Measurements from ENCODE around the gene HCN4. TPM values are rescaled to one million over a fixed set of nuclear protein-coding genes. Genes with fewer than 3 reads are reported as not detected.

HCN4 gene
- total and polyA plus RNA-seq, 10 donors, result not detected

DNA sequence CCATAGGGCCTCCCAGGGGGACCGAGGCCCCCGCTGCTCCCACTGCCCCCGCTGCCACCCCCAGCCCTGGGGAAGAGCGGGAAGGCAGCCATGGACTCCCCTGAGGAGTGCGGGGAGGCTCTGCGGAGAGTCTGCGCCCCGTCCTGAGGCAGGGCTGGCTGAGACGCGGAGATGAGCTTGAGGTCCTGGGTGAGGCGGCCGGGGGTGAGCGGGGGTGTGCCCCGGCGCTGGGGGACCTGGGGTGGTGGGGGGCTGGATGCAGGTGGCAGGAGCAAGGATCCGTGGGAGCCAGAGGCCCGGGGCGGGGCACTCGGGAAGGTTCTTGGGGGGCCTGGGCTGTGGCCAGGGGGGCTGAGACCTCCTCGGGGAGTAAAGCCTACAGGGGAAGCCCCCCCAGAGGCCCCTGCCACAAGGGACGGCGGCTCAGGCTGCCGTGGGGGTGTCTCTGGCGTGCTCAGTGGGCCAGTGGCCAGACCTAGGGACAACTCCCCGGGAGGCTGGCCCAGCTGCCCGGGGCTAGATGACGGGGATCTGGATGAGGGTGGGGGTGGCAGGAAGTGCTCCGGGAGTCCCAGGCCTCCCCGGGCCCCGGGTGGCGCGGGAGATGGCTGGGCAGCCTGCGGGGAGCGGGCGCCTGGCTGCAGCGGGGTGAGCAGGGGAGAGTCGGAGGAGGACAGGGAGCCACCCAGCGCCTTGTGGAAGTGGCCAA, 45.9 kb downstream of the HCN4 start:
- TF ChIP-seq POLR2A (IDR thresholded peaks at IDR 0.05) (no peak), POLR2AphosphoS5 (IDR thresholded peaks at IDR 0.05) (no peak)
- TF ChIP-seq, protein P1, sequence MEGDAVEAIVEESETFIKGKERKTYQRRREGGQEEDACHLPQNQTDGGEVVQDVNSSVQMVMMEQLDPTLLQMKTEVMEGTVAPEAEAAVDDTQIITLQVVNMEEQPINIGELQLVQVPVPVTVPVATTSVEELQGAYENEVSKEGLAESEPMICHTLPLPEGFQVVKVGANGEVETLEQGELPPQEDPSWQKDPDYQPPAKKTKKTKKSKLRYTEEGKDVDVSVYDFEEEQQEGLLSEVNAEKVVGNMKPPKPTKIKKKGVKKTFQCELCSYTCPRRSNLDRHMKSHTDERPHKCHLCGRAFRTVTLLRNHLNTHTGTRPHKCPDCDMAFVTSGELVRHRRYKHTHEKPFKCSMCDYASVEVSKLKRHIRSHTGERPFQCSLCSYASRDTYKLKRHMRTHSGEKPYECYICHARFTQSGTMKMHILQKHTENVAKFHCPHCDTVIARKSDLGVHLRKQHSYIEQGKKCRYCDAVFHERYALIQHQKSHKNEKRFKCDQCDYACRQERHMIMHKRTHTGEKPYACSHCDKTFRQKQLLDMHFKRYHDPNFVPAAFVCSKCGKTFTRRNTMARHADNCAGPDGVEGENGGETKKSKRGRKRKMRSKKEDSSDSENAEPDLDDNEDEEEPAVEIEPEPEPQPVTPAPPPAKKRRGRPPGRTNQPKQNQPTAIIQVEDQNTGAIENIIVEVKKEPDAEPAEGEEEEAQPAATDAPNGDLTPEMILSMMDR (IDR thresholded peaks at IDR 0.05 in 8 of 11, conservative IDR thresholded peaks at IDR 0.05 in 3 of 11), result no peak
- Histone ChIP-seq H3K9me3 (no peaks in the 10 kb centered on the region), H3K4me1 (peaks cover 0 to 23% (median 3%) of the 10 kb centered on the region in 6 donors), H3K27ac (no peak overlapping the region), H3K4me3 (no peak overlapping the region), H3K27me3 (replicated peaks in 1 of 7) (peaks cover 0 to 85% (median 11%) of the 10 kb centered on the region in 7 donors), H3K36me3 (no peaks in the 10 kb centered on the region)
- intact Hi-C loops (cut with DNase I; ENCODE audit: low total_unique reads), result no loop called here
- DNase-seq, result peak; percentile 47
- 82 to 91% (median 85%) methylated on average over 31 to 38 of the region's 38 CpGs for WGBS, 5 donors

DNA sequence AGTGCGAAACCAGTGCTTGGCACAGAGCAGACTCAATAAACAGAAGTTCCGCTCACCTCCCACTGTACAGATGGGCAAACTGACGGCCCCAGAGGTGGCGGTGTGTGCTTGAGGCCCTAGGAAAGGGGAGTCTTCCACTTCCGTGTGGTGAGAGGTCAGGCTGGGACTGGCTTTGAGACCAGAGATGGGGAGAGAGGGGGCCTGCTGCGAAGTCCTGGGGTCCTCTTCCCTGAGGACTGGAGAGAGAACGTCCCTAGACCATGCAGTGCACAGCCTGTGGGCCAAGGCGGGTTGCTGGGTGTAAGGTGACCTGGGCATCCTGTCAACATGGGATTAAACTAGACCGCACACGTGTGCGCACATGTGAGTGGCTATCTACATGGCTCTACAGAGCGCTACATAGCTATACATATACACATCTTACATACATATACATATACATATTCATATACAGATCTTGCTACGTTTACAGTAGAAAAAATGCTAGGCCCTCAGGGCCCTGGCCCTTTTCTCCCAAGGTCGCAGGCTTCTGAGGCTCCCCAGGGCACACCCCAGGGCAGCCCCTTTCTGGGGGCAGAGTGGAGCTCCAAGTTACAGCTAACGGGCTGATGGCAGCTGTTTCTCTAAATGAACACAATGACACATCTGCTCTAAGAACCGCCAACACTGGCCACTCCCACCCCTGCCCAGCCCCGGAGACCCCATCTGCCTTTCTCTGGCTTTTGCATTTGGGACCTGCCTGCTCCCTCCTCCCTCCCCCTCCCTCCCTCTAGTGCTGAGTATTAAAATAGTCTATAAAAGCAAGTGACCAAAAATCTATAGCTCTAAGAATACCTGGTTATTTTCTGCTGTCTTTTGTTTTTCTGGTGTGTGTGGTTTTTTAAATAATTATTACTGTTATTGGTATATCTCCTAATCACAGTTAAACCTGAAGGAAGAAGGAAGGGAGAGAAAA, 47.0 kb downstream of the HCN4 start:
- peak; percentile 50 for DNase-seq
- intact Hi-C loops (cut with DNase I; ENCODE audit: low total_unique reads), result no loop called here
- 77 to 82% (median 80%) methylated on average over 17 of the region's 17 CpGs for WGBS, 5 donors

DNA sequence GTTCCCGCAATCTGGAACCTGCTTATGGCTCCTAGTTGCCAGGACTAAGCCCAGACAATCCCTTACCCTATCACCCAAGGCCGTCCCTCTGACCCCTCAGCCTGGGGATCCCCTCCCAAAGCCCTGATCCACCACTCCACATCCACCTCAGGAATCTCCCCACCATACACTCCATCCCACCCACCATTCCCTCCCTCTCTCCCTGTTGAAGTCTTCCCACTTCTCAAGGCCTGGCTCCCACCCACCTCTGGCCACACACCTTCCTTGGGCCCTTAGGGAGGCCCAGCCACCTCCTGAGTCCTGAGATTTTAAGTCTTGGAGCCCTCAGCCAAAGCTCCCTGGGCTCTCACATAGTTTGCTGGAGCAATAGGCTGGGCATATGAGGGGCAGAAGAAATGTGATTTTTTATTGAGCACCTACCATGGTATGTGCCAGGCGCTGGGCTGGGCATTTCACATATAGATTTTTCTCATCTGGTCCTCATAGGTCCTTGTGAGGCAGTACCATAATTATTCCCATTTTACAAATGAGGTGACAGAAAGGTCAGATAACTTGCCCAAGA, 48.1 kb downstream of the HCN4 start:
- intact Hi-C loops (cut with DNase I; ENCODE audit: low total_unique reads), result no loop called here
- no peaks in the 10 kb centered on the region for H3K36me3 ChIP-seq
- 89 to 96% (median 92%) methylated on average over 3 of the region's 3 CpGs for WGBS, 5 donors
- peaks cover 0 to 21% (median 3%) of the 10 kb centered on the region in 6 donors for H3K4me1 ChIP-seq
- no peaks in the 10 kb centered on the region for H3K9me3 ChIP-seq
- TF ChIP-seq POLR2AphosphoS5 (IDR thresholded peaks at IDR 0.05) (no peak), POLR2A (IDR thresholded peaks at IDR 0.05) (no peak)
- TF ChIP-seq, protein P1 (IDR thresholded peaks at IDR 0.05 in 8 of 11, conservative IDR thresholded peaks at IDR 0.05 in 3 of 11), result no peak
- H3K4me3 ChIP-seq, result no peak overlapping the region
- DNase-seq, result peak; percentile 33
- peaks cover 0 to 72% (median 11%) of the 10 kb centered on the region in 7 donors for H3K27me3 ChIP-seq (replicated peaks in 1 of 7)
- H3K27ac ChIP-seq, result no peak overlapping the region

More for the DNA sequence above, 47.0 kb downstream of the HCN4 start:
- H3K27me3 ChIP-seq (replicated peaks in 1 of 7), result peaks cover 0 to 82% (median 11%) of the 10 kb centered on the region in 7 donors
- no peak overlapping the region for H3K4me3 ChIP-seq
- H3K4me1 ChIP-seq, result peaks cover 0 to 23% (median 3%) of the 10 kb centered on the region in 6 donors
- no peaks in the 10 kb centered on the region for H3K36me3 ChIP-seq
- H3K9me3 ChIP-seq, result no peaks in the 10 kb centered on the region
- TF ChIP-seq POLR2A (IDR thresholded peaks at IDR 0.05) (no peak), POLR2AphosphoS5 (IDR thresholded peaks at IDR 0.05) (no peak)
- TF ChIP-seq, protein P1 (IDR thresholded peaks at IDR 0.05 in 8 of 11, conservative IDR thresholded peaks at IDR 0.05 in 3 of 11), result no peak
- no peak overlapping the region for H3K27ac ChIP-seq

Measured in spleen (tissue), 11 donors.